Measurements from ENCODE around the gene ADO.
A peak's percentile ranks its signal among the peaks of the same experiment; 100 is the strongest.
"Not testable (repeated sequence)": the region's sequence is repeated elsewhere in the genome, so short reads cannot be mapped to it uniquely, and the experiment has no call there.

The ADO gene

DNA sequence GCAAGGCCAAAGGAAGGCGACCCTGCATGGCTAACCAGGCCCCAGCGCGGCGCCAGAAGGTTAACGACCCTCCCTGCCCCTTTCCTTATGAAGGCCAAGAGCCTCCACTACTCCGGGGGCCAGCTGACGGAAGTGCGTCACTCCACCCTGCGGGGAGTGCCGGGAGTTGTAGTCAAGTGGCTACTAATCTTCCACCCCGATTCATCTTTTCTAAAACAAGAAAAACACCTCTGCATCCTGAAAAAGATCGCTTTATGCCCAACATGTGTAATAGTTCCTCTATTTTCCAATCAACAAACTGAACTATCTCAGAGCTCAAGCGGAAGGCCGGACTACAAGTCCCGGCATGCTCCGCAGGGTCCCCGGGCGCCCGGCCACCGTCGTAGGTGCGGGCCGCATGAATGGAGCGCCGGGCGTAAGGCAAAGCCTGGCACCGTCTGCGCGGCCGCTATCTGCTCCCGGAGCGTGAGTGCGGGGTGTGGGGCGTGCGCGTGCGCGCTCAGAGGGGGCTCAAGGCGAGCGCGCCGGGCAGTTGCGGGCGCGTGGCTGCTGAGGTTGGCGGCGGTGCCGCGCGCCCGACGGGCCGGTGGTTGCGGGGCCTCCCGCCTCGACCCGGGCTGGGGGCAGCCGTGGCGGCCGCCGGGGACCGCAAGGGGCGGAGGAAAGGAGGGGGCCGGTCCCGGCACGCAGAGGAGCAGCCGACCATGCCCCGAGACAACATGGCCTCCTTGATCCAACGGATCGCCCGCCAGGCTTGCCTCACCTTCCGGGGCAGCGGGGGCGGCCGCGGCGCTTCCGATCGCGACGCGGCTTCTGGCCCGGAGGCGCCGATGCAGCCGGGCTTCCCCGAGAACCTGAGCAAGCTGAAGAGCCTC is at the start of gene ADO:
Gene ADO (plus strand): TSS at position 365 of the 875 bp plus-strand sequence. CDS start 340 bp downstream, at position 705.
- DNase-seq (ENCODE audit: low read depth in 2 of 2) = peak; percentile 70 to 73

DNA sequence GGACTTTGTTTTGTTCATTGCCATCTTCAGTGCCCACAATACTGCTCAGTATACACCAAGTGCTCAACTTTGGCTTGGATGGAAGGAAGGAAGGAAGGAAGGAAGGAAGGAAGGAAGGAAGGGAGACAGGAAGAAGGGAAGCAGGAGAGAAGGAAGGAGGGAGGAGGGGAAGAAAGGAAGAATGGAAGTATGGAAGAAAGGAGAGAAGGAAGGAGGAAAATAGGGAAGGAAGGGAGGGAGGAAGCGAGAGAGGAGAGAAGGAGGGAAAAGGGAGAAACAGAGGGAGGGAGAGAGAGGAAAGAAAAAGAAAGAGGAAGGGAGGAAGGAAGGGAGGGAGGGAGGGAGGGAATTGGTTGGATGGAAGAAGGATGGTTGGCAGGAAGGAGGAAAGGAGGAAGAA is 49.6 kb upstream of the ADO start:
- DNase-seq (ENCODE audit: low read depth in 2 of 2) = no peak

DNA sequence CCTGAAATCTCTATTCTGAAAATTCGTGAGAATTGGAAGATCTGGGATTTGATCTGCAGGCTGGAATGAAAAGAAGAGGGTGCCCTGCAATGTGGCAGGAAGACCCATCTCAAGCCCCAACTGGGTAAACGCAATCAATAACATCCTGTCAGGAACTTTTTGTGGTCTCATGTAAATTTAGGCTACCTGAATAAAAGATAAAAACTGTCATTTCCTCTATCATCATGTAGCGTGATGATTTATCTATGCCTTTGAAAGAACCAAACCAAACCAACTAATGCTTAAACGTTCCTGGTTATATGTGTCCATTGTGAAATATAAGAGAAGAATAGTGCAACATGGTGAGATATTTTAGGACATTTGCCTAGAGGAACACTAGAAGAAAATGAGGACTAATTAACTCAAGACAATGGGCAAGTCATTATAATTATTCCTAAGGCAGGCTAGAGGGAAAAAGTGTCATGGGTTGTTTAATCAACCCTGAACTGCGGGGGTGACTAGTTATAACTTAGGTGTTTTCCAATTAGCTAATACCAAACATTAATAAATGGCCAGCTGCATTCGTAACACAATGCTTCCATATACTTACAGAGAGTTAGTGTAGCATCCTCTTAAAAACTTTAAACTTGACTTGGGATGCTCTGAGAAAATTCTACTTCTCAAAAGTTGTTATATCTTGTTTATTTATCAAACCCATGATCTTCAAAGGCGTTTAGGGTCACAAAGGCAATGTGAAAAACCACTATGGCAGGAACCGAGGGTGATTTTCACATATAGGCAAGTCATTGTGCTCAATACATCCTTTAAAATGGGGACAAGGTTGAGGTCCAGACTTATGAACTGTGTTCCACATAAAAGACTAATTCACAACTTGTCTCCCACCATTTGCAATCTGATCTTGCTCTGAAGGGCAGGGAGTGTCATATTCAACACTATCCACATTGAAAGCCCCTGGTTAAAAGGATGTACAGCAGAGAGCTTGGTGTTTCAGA is 48.6 kb upstream of the ADO start:
- DNase-seq (ENCODE audit: low read depth in 2 of 2) = no peak

DNA sequence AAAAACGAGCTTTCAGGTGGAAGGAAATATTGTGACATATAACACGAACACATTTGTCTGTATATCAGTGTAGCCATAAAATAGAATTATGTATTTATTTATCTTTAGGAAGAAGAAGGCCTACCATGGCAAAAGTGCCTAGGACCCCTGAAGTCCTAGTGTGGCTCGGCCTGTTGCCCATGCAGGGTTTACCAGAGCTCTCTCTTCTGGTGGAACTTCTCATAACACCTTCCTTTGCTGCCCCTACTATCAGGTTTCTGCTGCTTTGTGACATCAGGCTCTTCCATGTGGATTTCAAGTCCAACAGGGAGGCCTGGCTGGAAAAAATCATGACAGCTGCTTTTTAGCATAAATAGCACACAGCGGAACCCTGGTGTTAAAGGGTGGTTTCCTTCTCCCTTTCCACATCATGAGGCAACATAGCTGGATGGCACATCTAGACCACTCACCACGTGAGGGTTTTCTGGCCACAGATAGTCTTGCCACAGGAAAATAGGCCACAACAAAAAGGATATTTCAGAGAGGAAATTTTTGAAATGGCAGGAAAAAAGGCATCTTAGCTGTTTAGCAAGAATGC is 44.8 kb upstream of the ADO start:
- DNase-seq (ENCODE audit: low read depth in 2 of 2) = no peak

DNA sequence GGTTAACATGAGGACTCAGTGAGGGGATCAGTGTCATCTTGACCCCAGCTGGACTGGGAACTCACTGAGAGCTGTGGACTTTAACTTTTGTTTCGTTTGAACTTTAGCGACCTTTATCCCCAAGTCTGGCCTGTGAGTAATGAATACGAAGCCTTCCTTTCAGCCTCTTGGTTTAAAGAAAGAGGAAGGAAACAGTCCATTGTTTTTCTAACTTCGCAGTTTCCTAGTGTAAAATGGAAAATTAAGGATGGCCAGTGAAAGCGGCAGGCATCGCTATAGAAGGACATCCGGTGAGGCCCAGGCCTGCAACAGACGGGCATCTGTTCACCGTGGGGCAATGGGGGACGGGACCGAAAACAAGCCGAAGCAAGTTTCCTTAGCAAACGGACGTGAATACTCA is 44.1 kb upstream of the ADO start:
- DNase-seq (ENCODE audit: low read depth in 2 of 2) = no peak

DNA sequence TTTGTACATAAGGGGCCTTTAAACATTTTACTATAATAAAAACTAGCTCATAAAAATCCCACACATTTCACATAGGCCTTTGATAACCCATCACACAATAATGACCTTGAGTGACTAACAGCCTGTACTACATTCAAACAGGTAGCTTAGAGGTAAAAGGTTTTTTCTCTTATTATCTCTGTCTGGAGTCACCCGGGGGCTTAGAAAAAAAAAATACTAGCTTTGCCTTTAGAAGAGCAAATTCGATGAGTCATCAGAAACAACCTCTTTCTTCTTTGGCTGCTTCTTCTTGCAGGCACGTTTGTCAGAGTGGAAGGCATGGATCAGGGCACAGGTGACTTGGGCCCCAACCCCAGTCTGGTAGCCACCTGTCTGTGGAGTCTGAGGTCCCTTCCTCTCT is 43.4 kb upstream of the ADO start:
- no peak for DNase-seq (ENCODE audit: low read depth in 2 of 2)

DNA sequence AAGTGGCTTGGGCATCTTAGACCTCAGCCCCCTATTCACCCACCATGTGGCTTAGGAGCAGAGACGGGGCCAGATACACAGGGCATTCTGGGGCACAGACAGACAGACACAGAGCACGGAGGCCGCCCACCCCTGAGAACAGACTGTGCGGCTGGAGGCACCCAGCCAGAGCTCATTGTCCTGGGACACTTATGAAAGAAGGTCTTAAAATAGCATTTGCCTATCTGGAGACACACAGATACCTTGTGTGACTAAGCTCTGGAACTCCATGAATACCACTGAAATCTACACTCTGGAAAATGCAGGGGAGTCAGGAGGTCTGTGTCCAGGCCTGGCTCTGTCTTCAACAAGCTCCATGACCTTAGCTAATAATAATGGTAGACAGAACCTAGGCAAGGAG is 41.4 kb upstream of the ADO start:
- no peak for DNase-seq (ENCODE audit: low read depth in 2 of 2)

DNA sequence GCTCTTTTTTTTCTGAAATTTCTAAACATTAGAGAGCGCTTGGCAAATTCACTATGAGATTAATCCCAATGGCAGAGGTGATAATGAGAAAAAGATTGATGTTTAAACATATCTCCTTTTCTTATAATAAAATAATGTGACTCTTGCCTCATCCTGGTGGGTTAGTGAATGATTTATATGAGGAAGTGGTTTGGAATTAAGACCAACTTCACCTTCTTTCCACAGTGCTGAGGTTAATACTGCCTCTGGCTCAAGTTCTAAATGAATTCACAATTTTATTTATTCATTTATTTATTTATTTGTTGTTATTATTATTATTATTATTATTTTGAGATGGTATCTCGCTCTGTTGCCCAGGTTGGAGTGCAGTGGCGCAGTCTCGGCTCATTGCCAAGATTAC is 40.5 kb upstream of the ADO start:
- no peak for DNase-seq (ENCODE audit: low read depth in 2 of 2)

DNA sequence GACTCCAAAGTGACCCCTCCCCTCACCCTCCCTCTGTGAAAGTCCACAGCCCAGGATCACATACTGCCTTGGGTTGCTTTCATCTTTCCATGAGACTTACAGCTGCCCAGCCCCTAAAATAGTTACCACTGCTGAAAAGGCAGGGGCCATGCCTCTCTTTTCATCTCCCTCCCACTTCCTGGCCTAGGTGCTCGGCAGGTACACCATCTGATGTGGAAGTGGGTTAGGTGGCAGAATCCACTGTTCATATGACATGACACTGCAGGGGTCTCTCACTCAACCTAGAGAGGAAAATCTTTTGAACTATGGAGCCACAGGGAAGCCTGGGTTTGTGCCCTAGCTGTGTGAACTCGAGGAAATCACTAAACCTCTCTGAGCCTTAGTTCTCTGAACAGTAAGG is 38.8 kb upstream of the ADO start:
- DNase-seq (ENCODE audit: low read depth in 2 of 2) = no peak

DNA sequence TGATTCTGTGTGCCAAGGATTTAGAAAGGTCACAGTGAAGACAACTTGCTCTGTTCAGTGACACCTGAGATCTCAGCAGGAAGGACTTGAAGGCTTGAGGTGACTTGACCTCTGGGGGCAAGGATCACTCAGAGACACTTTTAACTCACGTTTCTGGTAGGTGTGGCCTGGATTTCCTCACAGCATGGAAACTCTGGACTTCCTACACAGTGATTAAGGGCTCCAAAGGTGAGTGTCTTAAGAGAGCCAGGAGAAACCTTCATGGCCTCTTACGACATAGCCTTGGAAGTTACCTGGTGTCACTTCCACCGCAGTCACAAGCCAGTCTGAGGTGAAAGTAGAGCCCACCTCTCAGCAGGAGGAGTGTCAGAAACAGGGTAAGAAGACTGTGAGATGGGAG is 38.1 kb upstream of the ADO start:
- DNase-seq (ENCODE audit: low read depth in 2 of 2) = no peak

DNA sequence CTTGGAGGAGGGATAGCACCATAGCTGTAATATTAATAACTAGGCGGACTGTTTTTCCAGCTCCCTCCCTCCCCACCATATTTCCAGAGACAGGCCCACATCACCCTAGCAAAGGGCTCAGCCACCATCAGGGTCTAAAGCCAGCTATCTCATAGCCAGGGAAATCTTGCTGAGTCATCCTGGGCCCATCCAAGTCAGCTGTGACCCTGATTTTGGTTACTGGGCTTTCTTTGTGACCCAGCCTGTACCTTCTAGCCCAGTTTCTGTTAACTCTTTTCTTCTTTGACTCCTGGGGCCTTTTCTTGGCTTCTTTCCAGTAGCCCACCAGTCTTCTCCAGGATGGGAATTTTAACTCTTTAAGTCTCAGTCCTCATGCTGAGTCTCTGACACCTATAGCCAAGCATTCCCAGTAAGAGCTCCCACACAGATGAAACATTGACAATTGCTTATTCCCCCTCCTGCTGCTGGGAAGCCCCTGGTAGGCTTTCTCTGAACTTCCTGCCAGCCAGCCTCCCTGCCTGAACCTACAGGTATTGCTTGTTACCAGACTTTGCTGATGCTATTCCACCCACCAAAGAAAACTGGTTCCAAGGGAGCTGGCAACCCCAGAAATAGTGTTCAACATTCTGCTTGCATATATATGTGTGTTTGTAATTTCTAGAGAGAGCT is 34.8 kb upstream of the ADO start:
- no peak for DNase-seq (ENCODE audit: low read depth in 2 of 2)

DNA sequence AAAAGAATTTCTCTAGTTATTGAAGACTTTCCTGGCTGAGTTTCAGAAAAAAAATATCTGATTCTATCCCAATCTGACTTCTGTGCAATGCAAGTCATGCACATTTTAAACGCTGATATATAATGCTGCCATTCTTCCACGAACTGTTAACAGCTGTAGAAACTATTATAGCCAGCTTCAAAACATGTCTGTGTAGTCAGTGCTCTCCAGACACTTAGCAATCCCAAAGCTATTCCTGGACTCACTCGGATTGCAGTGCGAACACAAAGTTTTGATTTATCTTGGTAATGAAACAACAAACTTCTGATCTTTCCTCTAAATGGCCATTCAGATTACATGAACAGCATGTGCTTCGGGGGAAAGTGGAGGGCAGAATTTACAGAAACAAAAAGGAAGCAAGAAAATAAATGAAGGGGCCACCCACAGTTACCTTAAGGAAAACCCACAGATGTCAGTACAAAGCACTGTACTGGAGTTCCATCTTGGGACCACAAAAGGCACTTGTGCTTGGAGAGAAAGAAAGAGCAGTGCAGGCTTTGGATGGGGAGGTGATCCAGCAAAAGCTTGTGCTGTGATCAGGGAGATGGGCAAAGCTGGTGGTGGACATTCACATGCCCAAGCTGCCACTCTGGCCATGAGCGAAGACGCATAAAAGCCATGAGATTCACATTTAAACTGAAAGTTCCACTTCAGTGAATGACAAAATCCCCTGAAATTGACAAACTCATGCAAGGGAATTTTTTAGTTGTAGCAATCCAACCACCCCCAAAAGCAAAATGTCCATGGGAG is 32.1 kb upstream of the ADO start:
- no peak for DNase-seq (ENCODE audit: low read depth in 2 of 2)

DNA sequence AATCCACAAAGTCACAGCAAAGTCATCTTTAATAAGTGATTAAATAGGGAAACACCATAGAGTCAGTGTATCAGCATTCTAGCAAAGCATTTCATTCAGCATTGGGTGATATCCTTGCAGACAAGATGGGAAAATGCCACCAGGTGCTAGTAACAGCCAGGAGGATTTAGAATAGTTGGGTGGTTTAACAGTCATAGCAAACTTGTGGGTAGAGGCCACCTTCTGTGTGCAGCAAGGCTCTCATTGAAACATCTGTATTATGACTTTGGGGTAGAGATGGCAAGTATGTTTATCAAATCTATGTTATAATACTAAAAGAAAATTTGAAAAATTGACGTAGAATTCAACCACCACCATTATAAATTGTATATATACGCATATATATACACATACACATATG is 26.4 kb upstream of the ADO start:
- DNase-seq (ENCODE audit: low read depth in 2 of 2) = no peak

DNA sequence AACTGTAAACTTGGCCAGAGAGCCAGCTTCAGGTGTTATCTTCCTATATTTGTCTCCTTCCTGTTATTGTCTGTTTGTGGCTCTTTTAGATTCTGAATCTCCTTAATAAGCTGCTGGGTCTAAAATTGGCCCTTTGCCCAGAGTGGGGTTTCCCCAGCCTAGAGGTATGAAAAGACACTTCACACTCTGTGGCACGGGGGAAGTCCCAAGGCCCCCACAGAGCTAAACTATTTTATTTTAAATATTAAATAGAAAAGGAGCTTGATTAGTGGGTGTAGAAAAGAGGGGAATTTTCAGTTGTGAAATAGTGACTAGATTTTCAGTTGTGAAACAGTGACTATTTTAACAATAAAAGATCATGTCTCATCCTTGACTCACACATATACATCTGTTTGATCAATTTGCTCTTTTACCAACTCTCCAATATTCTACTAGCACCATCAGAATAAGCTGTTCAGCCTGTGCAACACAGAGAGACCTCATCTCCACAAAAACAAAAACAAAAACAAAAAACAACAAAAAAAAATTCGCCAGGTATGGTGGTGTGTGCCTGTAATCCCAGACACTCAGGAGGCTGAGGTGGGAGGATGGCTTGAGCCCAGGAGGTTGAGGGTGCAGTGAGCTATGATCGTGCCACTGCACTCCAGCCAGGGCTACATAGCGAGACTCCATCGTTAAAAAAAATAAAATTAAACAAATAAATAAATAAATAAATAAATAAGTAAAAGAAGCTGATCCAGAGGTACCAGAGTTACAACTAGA is 24.9 kb upstream of the ADO start:
- DNase-seq (ENCODE audit: low read depth in 2 of 2) = peak; percentile 66 to 71

DNA sequence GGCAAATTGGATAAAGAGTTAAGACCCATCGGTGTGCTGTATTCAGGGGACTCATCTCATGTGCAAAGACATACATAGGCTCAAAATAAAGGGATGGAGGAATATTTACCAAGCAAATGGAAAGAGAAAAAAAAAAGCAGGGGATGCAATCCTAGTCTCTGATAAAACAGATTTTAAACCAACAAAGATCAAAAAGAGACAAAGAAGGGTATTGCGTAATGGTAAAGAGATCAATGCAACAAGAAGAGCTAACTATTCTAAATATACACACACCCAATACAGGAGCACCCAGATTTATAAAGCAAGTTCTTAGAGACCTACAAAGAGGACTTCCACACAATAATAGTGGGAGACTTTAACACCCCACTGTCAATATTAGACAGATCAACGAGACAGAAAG is 20.0 kb upstream of the ADO start:
- not testable (repeated sequence) for DNase-seq (ENCODE audit: low read depth in 2 of 2)

DNA sequence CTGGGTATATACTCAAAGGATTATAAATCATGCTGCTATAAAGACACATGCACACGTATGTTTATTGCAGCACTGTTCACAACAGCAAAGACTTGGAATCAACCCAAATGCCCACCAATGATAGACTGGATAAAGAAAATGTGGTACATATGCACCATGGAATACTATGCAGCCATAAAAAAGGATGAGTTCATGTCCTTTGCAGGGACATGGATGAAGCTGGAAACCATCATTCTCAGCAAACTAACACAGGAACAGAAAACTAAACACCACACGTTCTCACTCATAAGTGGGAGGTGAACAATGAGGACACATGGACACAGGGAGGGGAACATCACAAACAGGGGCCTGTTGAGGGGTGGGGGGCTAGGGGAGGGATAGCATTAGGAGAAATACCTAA is 16.2 kb upstream of the ADO start:
- not testable (repeated sequence) for DNase-seq (ENCODE audit: low read depth in 2 of 2)

DNA sequence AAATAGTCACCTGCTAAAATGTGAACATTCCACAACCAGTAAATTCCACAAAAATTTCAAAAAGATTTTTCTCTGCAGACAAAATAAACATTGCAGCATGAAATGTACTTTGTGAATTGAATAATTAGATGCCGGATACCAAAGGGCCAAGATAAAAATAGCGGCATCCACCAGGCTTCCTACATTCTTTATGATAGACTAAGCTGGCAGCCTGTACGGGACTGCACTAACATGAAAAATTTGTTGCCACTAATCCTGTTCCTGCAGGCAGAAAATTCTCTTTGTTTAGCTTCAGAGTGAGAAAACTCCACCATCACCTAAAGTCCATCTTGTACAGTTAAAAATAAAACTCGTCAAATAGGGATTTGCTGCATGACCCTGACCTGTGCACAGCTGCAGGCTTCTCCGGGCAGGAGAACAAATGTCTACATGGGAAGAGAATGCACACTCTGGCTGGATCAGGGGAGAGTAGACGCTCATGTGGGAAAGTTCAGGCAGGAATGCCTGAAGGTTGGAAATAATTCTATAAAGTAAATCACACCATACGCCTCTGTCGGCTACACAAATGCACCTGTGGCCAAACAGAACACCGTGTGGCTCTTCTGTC is 15.6 kb upstream of the ADO start:
- no peak for DNase-seq (ENCODE audit: low read depth in 2 of 2)

DNA sequence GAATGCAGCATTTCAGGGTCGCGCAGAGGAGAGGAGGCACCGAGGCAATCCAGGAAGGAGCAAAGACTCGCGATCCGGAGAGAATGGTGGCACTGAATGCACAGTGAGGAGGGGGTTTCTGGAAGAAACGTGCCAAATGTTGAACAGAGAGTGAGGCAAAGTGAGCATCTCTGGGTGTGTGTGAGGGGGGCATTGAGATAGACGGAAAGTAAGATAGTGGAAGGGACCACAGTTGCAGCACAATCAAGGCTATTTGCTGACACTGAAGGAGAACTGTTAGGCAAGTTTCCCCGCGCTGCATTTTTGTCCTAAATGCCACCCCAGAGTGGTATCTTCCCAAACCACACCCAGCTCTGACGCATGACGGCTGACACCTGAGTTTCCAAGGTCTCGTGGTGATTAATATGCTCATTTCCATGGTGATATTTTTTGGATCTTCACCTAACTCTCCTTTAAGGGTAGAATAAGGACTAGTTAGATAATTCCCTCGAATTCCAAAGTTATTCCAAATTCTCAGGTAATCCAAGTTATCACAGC is 14.4 kb upstream of the ADO start:
- DNase-seq (ENCODE audit: low read depth in 2 of 2) = no peak

DNA sequence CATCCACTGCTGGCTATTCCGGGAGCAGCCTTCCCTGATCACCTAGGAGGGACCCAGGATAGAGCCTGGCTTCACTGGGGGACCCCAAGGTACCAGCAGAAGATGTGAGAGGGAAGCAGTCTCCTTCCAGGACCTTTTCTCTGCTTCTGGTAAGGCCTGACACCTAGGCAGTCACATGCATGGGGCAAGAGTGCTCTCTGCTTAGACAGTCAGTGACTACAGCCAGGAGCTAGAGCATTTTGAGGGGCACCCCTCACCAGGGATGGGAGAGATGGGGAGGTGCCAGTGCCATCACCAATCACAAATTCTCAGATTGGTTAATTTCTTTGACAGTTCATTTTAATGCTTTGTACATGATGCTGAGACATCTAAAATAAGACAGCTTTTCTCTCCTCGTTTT is 13.9 kb upstream of the ADO start:
- no peak for DNase-seq (ENCODE audit: low read depth in 2 of 2)

DNA sequence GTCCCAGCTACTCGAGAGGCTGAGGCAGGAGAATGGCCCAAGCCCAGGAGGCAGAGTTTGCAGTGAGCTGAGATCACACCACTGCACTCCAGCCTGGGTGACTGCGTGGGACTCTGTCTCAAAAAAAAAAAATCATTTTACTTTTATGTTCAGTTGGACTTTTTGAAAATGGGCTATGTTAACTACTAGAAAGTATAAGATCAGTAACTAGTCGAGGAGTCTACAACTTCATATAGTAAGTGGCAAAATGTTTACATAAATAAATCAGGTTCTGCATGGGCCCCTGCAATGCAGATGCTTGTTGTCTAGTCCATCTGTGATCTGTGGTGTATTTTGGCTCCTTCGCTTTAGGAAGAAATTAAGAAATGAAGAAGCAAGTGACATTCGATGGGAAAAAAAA is 12.3 kb upstream of the ADO start:
- DNase-seq (ENCODE audit: low read depth in 2 of 2) = no peak
